MCF 10A (cell line): ENCODE data around the gene PPT1. TPM values are rescaled to one million over a fixed set of nuclear protein-coding genes. Genes with fewer than 3 reads are reported as not detected.

ENCODE experiments used
- BruUV-seq: library from RNA; stranded (reverse); fragments of 400-500 nt; replicated peaks from 2 replicates; lab custom pipeline; 2021; lab: Mats Ljungman, UMichigan
- CTCF ChIA-PET: fragments of 300-600 bp; sonication (Branson Sonifier 250); formaldehyde crosslinking; extraction: SDS; loops from one replicate; lab custom pipeline; 2021; ENCODE audit warnings: antibody characterized with exemption, inconsistent platforms; lab: Yijun Ruan, JAX
- POLR2A ChIA-PET: fragments of 300-600, 350-650 bp; sonication (Branson Sonifier 250); formaldehyde crosslinking; extraction: SDS; loops from one replicate; lab custom pipeline; 2020; ENCODE audit warnings: antibody characterized with exemption, inconsistent platforms; lab: Yijun Ruan, JAX
- DNase-seq: peaks from one replicate; pipeline ENCODE4 v3.0.0-alpha.2; 2018; ENCODE audit not compliant: unreplicated experiment
- H3K27ac Mint-ChIP-seq: one replicate; pipeline ENCODE4 v1.8.0; 2022; ENCODE audit warnings: mild to moderate bottlenecking, low read depth, mixed read lengths; ENCODE audit not compliant: unreplicated experiment
- H3K27me3 Mint-ChIP-seq: one replicate; pipeline ENCODE4 v1.8.0; 2022; ENCODE audit warnings: mixed read lengths; ENCODE audit not compliant: insufficient read depth, unreplicated experiment
- H3K36me3 Mint-ChIP-seq: one replicate; pipeline ENCODE4 v1.8.0; 2022; ENCODE audit warnings: mild to moderate bottlenecking, moderate library complexity, mixed read lengths; ENCODE audit not compliant: insufficient read depth, unreplicated experiment
- H3K4me1 Mint-ChIP-seq: one replicate; pipeline ENCODE4 v1.8.0; 2022; ENCODE audit warnings: mixed read lengths; ENCODE audit not compliant: insufficient read depth, unreplicated experiment
- H3K4me3 Mint-ChIP-seq: one replicate; pipeline ENCODE4 v1.8.0; 2022; ENCODE audit warnings: mild to moderate bottlenecking, moderate library complexity, mixed read lengths; ENCODE audit not compliant: unreplicated experiment
- H3K9me3 Mint-ChIP-seq: one replicate; pipeline ENCODE4 v1.8.0; 2022; ENCODE audit warnings: mixed read lengths; ENCODE audit not compliant: unreplicated experiment
- intact Hi-C: fragments of 100-400 bp; cut with micrococcal nuclease; formaldehyde crosslinking; loops from 2 replicates; pipeline ENCODE4 v1.14.1; 2022
- total RNA-seq: library from RNA; stranded (reverse); gene quantifications from 2 replicates; pipeline ENCODE4 v1.2.3, GENCODE V29; 2022
- TF ChIP-seq, protein P1 (sequence below): fragments of 200-600 bp; IDR thresholded peaks from one replicate; pipeline ENCODE4 v1.8.0; 2022; ENCODE audit warnings: antibody characterized with exemption, mild to moderate bottlenecking; ENCODE audit not compliant: unreplicated experiment

The PPT1 gene
- total RNA-seq, 1 experiment from 2014 or later, result 55.4 TPM

DNA sequence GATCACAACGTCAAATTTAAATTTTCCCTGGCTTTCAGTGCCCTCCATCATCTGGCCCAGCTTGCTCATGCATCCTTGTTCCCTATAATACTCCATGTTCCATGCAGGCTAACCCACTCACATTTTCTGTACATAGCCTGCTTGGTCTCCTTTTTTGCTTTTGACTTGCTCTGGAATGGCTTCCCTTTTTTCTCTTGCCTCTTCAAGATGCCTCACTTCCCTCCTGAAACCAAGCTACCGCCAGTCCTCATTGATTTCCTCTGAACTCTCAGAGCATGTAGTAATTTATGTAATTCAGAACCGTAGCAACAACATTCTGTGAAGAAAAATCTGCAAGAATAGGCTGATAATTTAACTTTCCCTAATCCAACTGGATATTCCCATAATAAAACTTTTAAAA, 46.2 kb downstream of the PPT1 start:
- peaks cover 18% of the 10 kb centered on the region for H3K4me1 Mint-ChIP-seq
- BruUV-seq, result no TSS peak
- H3K27me3 Mint-ChIP-seq, result no peaks in the 10 kb centered on the region
- ChIA-PET CTCF (interaction anchor here (0.7 to 0.9 kb wide), 2 partner anchors 10 to 143 kb away, joined by 3 read pairs; no protein-coding TSS in a partner anchor), POLR2A (interaction anchor here (2.0 kb wide), 1 partner anchor 10 kb away, joined by 11 read pairs; the partner anchor contains the start of gene CAP1)
- intact Hi-C loops, result no loop called here
- no peak overlapping the region for H3K4me3 Mint-ChIP-seq
- no peaks in the 10 kb centered on the region for H3K9me3 Mint-ChIP-seq
- H3K27ac Mint-ChIP-seq, result no peak overlapping the region
- no peak for DNase-seq
- TF ChIP-seq, protein P1, sequence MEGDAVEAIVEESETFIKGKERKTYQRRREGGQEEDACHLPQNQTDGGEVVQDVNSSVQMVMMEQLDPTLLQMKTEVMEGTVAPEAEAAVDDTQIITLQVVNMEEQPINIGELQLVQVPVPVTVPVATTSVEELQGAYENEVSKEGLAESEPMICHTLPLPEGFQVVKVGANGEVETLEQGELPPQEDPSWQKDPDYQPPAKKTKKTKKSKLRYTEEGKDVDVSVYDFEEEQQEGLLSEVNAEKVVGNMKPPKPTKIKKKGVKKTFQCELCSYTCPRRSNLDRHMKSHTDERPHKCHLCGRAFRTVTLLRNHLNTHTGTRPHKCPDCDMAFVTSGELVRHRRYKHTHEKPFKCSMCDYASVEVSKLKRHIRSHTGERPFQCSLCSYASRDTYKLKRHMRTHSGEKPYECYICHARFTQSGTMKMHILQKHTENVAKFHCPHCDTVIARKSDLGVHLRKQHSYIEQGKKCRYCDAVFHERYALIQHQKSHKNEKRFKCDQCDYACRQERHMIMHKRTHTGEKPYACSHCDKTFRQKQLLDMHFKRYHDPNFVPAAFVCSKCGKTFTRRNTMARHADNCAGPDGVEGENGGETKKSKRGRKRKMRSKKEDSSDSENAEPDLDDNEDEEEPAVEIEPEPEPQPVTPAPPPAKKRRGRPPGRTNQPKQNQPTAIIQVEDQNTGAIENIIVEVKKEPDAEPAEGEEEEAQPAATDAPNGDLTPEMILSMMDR, result no peak
- H3K36me3 Mint-ChIP-seq, result peaks cover 25% of the 10 kb centered on the region

DNA sequence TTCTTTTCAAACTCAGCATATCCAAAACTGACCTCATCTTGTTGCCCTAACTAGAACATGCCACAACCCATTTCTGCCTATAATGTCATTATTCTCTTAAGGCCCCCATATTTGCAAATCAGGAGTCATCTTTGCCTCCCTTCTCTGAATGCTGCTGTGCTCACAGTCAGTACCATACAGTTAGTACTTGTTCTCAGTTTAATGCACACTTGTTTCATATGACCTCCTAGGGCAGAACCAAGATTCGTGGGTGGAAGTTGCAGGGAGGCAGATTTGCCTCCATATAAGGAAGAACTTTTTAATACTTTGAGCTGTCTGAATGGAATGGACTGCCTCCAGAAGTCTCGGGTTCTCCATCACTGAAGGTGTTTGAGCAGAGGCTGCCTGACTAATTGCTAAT, 47.3 kb downstream of the PPT1 start:
- Mint-ChIP-seq H3K27ac (peak overlapping the region; percentile 49), H3K9me3 (no peaks in the 10 kb centered on the region), H3K4me1 (peaks cover 14% of the 10 kb centered on the region), H3K27me3 (no peaks in the 10 kb centered on the region), H3K36me3 (peaks cover 30% of the 10 kb centered on the region), H3K4me3 (no peak overlapping the region)
- no peak for DNase-seq
- intact Hi-C loops, result no loop called here
- POLR2A ChIA-PET, result interaction anchor here (0.7 to 2.0 kb wide), 2 partner anchors 9 to 355 kb away, joined by 3 to 11 read pairs; partner anchors contain the start of gene CAP1
- BruUV-seq, result no TSS peak
- CTCF ChIA-PET, result interaction anchor here (0.7 to 1.0 kb wide), 2 partner anchors 12 to 168 kb away, joined by 3 read pairs; no protein-coding TSS in a partner anchor
- TF ChIP-seq, protein P1, result no peak

DNA sequence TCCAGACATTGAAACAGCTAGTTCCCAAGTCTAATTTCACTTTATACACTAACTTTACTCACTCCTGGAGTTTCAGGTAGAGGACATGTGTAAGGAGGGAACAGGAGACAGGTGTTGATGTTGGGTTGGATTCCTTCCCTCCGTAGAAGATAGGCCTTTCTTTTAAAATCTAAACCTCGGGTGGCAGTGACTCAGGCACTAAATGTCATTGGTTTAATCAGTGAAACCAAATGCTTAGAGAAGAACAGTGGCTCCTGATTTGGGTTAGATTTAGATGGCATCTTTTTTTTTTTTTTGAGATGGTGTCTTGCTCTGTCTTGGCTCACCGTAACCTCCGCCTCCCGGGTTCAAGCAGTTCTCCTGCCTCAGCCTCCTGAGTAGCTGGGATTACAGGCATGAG, 49.3 kb downstream of the PPT1 start:
- Mint-ChIP-seq H3K27me3 (no peaks in the 10 kb centered on the region), H3K36me3 (peaks cover 36% of the 10 kb centered on the region), H3K4me1 (peaks cover 15% of the 10 kb centered on the region), H3K27ac (no peak overlapping the region), H3K4me3 (no peak overlapping the region), H3K9me3 (no peaks in the 10 kb centered on the region)
- DNase-seq, result no peak
- POLR2A ChIA-PET, result no interaction called here
- intact Hi-C loops, result no loop called here
- no TSS peak for BruUV-seq
- TF ChIP-seq, protein P1, result no peak
- CTCF ChIA-PET, result no interaction called here

DNA sequence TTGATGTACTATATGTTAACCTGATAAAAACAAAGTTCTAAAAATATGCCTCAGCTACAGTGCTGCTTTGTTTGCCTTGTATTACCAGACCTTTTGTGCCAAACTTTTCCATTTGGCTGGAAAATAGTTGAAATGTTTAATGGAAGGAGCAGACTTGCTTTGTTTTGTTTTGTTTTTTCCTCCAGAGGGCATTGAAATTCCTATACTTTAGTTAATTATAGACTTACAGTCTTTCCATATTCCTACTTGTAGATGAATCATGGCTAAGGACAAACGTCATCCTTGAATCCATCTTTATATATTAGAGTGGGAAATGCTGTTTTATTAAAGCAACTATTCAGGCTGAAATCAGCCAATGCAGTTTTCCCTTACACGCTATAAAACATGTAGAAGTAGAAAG, 49.8 kb downstream of the PPT1 start:
- intact Hi-C loops, result no loop called here
- Mint-ChIP-seq H3K4me3 (no peak overlapping the region), H3K9me3 (no peaks in the 10 kb centered on the region), H3K27ac (no peak overlapping the region), H3K27me3 (no peaks in the 10 kb centered on the region), H3K4me1 (peaks cover 20% of the 10 kb centered on the region), H3K36me3 (peaks cover 40% of the 10 kb centered on the region)
- POLR2A ChIA-PET, result interaction anchor here (0.7 kb wide), 1 partner anchor 10 kb away, joined by 3 read pairs; no protein-coding TSS in a partner anchor
- CTCF ChIA-PET, result no interaction called here
- no peak for DNase-seq
- TF ChIP-seq, protein P1, result no peak
- BruUV-seq, result no TSS peak
